ENCODE results near the gene QRICH2.

- TF ChIP-seq, protein P1, sequence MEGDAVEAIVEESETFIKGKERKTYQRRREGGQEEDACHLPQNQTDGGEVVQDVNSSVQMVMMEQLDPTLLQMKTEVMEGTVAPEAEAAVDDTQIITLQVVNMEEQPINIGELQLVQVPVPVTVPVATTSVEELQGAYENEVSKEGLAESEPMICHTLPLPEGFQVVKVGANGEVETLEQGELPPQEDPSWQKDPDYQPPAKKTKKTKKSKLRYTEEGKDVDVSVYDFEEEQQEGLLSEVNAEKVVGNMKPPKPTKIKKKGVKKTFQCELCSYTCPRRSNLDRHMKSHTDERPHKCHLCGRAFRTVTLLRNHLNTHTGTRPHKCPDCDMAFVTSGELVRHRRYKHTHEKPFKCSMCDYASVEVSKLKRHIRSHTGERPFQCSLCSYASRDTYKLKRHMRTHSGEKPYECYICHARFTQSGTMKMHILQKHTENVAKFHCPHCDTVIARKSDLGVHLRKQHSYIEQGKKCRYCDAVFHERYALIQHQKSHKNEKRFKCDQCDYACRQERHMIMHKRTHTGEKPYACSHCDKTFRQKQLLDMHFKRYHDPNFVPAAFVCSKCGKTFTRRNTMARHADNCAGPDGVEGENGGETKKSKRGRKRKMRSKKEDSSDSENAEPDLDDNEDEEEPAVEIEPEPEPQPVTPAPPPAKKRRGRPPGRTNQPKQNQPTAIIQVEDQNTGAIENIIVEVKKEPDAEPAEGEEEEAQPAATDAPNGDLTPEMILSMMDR (IDR thresholded peaks at IDR 0.05): no peak
- no peak for TF ChIP-seq POLR2A (IDR thresholded peaks at IDR 0.05)
These were observed 70.2 kb downstream of the QRICH2 start for GRCh38 chr17:76237859-76238313.
